ENCODE measurements around the gene PHYH.

PHYH gene

DNA sequence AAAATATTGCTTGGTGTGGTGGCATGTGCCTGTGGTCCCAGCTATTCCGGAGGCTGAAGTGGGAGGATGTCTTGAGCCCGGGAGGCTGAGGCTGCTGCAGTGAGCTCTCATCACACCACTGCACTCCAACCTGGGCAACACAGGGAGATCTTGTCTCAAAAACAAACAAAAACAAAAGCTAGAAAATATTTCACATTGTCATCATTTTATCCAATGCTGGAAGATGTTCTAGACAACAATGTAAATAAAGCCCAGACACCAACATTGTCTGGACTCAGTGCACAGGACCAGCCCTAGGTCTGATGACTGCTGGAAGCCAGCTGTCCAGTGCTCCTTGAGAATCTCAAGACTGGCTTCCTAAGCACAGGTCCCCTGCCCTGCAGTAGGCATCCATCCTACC, 34.7 kb upstream of the PHYH start:
- TF ChIP-seq GATA3 (IDR thresholded peaks at IDR 0.05; ENCODE audit: low read depth, low read length), result no peak
- no peak for TF ChIP-seq GATA2 (IDR thresholded peaks at IDR 0.05; ENCODE audit: low read depth, low read length)

DNA sequence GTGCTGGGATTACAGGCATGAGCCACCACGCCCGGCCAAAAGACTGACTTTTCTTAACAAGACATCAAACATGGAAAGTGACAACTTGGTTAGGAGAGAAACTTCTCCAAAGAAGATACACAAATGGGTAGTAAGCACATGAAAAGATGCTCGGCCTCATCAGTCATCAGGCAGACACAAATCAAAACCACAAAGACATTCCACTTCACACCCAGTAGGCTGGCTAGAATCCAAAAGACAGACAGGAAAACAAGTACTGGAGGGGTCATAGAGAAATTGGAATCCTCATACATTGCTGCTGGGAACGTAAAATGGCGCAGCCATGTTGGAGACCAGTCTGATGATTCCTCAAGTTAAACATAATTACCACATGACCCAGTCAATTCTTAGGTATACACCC, 31.8 kb upstream of the PHYH start:
- TF ChIP-seq GATA3 (IDR thresholded peaks at IDR 0.05; ENCODE audit: low read depth, low read length), result no peak
- no peak for TF ChIP-seq GATA2 (IDR thresholded peaks at IDR 0.05; ENCODE audit: low read depth, low read length)

- TF ChIP-seq GATA2 (IDR thresholded peaks at IDR 0.05; ENCODE audit: low read depth, low read length) (no peak), GATA3 (IDR thresholded peaks at IDR 0.05; ENCODE audit: low read depth, low read length) (no peak)
These were observed 29.7 kb upstream of the PHYH start for GRCh38 chr10:13329565-13329964.

GRCh38 chr10:13328613-13329012, 28.7 kb upstream of the PHYH start:
- no peak for TF ChIP-seq GATA3 (IDR thresholded peaks at IDR 0.05; ENCODE audit: low read depth, low read length)
- no peak for TF ChIP-seq GATA2 (IDR thresholded peaks at IDR 0.05; ENCODE audit: low read depth, low read length)

DNA sequence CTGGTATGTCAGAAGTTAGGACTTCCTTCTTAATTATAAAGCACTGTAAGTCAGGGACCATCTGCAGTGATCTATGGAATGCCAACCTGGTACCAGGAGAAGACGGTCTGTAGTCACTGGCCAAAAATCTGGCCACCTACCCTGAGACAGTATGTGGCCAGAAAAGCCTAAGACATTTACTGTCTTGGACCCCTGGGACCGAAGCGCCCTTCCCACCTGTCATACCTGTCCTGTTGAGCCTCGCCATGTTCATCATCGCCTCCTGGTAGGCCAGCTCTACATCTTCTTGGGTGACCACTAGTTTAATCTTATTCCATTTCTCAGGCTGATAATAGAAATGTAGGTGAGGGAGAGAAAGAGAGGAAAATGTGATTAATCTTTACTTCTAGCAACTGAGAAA, 28.3 kb upstream of the PHYH start:
- no peak for TF ChIP-seq GATA3 (IDR thresholded peaks at IDR 0.05; ENCODE audit: low read depth, low read length)
- no peak for TF ChIP-seq GATA2 (IDR thresholded peaks at IDR 0.05; ENCODE audit: low read depth, low read length)

DNA sequence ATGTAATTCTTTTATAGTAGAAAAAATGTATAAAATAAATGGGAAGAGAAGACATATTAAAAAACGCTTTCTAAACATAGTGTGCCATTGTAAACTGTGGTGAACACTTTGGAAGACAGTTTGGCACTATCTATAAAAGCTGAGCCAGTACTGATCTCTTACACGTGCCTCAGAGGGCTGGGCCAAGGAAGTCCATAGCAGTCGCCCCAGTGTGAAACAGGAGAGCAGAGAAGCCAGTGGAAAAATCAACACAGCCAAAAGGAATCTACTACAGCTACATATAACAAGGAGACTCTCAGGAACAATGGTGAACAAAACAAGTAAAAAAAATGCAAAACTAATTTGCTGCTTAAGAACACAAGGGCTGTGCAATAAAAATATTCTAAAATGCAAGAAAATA, 27.7 kb upstream of the PHYH start:
- TF ChIP-seq GATA3 (IDR thresholded peaks at IDR 0.05; ENCODE audit: low read depth, low read length) (no peak), GATA2 (IDR thresholded peaks at IDR 0.05; ENCODE audit: low read depth, low read length) (no peak)

DNA sequence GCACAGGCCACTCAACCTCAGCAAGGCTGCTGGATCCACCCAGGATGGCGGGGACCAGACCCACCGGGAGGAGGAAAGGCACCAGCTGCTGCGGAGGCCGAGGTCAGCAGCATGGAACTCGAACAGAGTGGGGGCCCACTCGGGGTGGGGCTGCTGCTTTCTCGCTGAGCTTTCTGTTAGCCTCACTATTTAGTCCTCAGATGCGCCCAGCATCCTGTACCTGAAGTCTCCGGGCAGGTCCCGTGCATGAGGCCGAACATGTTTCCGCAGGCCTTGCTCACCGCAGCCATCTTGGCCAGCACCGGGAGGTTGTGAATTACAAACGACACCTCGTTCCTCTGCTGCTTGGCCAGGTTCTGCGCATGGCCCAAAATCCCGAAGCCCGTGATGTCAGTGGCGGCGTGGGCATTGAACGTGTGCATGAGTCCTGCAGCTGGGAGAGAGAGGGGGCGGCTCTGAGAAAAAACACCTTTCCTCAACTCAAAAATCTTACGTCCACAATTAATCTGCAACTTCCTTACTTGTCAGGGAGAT, 22.8 kb upstream of the PHYH start:
- TF ChIP-seq GATA3 (IDR thresholded peaks at IDR 0.05; ENCODE audit: low read depth, low read length), result no peak
- no peak for TF ChIP-seq GATA2 (IDR thresholded peaks at IDR 0.05; ENCODE audit: low read depth, low read length)

DNA sequence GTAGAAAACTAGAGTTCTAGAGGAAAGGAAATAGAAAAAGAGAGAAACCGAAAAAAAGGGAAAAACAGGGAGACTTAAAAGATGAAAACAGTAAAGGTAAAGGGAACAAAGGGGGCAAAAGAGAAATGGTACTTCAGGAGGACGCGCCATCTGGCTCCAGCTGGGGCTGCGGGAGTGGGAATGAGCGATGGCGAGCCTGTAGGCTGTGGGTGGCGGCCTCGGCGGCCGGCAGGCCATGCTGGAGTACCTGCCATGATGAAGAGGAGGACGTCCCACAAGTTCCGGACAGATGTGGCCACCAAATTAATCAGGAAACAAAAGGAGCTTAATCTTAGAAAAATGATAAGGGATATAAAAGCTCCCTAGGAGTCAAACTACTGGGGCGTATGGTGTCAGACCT, 21.7 kb upstream of the PHYH start:
- TF ChIP-seq GATA3 (IDR thresholded peaks at IDR 0.05; ENCODE audit: low read depth, low read length), result no peak
- no peak for TF ChIP-seq GATA2 (IDR thresholded peaks at IDR 0.05; ENCODE audit: low read depth, low read length)

GRCh38 chr10:13319166-13319565, 19.3 kb upstream of the PHYH start:
- no peak for TF ChIP-seq GATA2 (IDR thresholded peaks at IDR 0.05; ENCODE audit: low read depth, low read length)

DNA sequence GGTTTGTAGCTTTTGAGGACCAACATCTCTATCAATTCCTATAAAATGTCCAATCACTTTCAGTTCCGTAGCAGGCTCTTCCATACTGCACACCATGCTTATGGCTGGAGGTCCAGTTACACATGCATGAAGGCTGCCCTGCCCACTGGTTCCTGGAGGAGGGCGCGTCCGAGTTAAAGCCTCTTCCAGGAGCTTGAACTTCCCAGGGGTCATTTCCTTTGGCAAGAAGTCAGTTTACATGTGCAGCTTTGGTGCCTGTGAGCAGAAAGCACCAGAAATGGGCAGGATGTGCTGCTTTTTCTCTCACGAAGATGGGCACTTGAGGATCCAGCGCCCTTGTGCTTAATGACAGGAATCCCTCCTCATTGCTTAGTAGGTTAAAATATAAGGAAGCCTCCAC, 17.6 kb upstream of the PHYH start:
- no peak for TF ChIP-seq GATA3 (IDR thresholded peaks at IDR 0.05; ENCODE audit: low read depth, low read length)
- TF ChIP-seq GATA2 (IDR thresholded peaks at IDR 0.05; ENCODE audit: low read depth, low read length), result no peak

- TF ChIP-seq GATA3 (IDR thresholded peaks at IDR 0.05; ENCODE audit: low read depth, low read length) (no peak), GATA2 (IDR thresholded peaks at IDR 0.05; ENCODE audit: low read depth, low read length) (no peak)
These were observed 16.9 kb upstream of the PHYH start for GRCh38 chr10:13316635-13317311.

GRCh38 chr10:13315361-13315760, 15.5 kb upstream of the PHYH start:
- TF ChIP-seq GATA2 (IDR thresholded peaks at IDR 0.05; ENCODE audit: low read depth, low read length), result no peak
- TF ChIP-seq GATA3 (IDR thresholded peaks at IDR 0.05; ENCODE audit: low read depth, low read length), result no peak

DNA sequence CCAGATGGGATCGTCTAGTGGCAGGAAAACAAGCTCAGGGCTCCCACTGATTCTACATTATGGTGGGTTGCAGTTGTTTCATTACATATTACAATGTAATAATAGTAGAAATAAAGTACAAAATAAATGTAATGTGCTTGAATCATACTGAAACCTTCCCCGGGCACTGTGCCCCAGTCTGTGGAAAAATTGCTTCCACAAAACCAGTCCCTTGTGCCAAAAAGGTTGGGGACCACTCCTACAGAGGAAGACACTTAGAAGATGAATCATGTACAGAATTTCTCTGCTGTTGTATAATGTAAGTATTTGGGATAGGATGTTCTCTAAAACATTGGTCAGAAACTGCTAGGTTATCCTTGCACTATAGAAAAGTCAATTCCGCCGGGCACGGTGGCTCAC, 11.3 kb upstream of the PHYH start:
- TF ChIP-seq GATA3 (IDR thresholded peaks at IDR 0.05; ENCODE audit: low read depth, low read length) (no peak), GATA2 (IDR thresholded peaks at IDR 0.05; ENCODE audit: low read depth, low read length) (no peak)

GRCh38 chr10:13310518-13311176, 10.8 kb upstream of the PHYH start:
- TF ChIP-seq GATA3 (IDR thresholded peaks at IDR 0.05; ENCODE audit: low read depth, low read length), result no peak
- no peak for TF ChIP-seq GATA2 (IDR thresholded peaks at IDR 0.05; ENCODE audit: low read depth, low read length)

DNA sequence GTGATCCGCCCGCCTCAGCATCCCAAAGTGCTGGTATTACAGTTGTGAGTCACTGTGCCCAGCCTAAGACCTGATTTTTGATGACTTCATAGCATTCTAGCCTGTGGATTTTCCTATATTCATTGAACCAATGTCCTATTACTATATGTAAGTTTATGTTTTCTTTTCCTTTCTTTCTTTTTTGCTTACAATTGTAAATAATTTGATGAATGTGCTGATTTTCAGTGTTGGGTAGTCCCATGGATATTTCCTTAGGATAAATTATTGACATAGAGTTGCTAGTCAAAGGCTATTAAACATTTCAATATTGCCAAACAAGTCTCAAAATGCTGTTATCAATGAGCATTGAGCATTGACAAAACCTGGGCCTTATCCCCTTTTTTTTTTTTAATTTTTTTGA, 9.9 kb upstream of the PHYH start:
- TF ChIP-seq GATA3 (IDR thresholded peaks at IDR 0.05; ENCODE audit: low read depth, low read length) (no peak), GATA2 (IDR thresholded peaks at IDR 0.05; ENCODE audit: low read depth, low read length) (no peak)
